ENCODE data around the gene OOSP1.

The OOSP1 gene

DNA sequence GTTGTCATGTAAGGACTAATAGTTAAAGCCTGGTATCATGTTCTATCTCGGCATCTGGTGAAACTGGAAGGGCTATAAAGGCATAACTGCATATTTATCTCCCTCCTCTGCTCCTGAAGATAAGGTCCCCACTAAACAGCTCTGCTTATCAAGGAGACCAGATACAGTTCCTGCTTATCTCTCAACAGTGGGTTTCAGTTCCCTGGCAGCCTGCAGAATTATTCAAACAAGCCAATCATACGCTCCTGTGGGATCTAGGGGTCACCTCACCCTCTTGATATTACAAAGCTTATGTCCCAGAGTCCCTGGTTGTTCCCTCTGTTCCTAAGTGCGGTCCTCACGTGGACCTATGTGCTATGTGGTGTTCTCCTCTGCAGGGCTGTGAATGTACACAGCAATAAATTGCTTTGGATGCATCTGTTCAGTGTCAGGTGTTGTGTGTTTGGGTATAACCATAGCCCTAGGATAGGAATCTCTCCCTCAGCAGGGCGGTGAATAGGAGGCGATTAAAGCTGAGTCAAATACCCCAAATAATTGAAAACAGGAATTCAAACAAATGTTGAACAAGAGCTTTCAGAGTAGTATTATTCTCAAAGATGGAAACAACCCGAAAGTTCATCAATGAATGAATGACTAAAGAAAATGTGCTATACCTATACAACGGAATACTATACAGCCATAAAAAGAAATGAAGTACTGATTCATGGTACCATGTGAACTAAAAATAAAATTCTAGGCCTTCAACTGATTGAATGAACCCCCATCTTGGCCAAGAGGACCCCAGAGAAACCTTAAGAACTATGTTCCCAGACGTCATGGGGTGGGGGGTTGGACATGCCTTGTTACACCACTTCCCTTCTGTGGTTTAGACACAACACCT, 22.5 kb downstream of the OOSP1 start:
- no peak for DNase-seq (ENCODE audit: insufficient read length, low spot score)
- no peak for FAIRE-seq
- TF ChIP-seq, protein P1, sequence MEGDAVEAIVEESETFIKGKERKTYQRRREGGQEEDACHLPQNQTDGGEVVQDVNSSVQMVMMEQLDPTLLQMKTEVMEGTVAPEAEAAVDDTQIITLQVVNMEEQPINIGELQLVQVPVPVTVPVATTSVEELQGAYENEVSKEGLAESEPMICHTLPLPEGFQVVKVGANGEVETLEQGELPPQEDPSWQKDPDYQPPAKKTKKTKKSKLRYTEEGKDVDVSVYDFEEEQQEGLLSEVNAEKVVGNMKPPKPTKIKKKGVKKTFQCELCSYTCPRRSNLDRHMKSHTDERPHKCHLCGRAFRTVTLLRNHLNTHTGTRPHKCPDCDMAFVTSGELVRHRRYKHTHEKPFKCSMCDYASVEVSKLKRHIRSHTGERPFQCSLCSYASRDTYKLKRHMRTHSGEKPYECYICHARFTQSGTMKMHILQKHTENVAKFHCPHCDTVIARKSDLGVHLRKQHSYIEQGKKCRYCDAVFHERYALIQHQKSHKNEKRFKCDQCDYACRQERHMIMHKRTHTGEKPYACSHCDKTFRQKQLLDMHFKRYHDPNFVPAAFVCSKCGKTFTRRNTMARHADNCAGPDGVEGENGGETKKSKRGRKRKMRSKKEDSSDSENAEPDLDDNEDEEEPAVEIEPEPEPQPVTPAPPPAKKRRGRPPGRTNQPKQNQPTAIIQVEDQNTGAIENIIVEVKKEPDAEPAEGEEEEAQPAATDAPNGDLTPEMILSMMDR (IDR thresholded peaks at IDR 0.05; ENCODE audit: insufficient read depth, missing control alignments) = no peak

DNA sequence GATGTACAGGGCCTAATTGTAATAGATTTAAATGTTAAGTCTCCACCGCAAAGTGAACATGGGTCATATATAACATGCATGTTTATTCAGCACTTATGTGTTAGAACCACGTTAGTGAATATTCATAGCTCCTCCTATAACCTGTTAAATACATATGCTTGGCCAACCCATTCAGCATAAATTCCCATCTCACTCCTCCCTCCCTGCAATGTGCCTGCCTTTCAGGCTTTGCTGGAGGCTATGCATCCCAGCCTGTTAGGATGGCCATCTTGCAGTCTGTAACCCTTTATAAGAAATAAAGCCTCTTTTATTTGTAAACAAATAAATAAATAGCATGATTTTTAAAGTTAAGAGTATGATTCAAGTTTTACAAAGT, 23.9 kb downstream of the OOSP1 start:
- TF ChIP-seq, protein P1 (IDR thresholded peaks at IDR 0.05; ENCODE audit: insufficient read depth, missing control alignments) = no peak
- FAIRE-seq = no peak
- DNase-seq (ENCODE audit: insufficient read length, low spot score) = no peak

DNA sequence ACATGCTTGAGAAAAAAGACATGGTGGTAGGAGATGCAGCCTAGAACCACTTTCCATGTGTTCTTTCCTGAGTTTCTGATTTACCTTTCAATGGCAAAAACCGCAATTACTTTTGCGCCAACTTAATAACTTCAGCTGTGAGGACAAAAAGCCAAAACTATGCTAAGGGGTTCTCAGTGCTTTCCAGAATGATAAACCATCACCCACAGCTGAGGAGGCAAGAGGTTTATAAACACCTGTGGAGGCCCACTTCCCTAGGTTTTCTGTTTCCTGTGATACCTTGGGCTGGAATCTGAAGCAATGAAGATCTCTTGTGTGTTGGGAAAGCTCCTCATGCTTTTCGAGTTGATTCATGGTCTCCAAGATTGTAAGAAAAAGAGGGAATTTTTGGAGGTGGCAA, 25.5 kb downstream of the OOSP1 start, which contains the start of gene OOSP4A:
Gene OOSP4A, plus strand, starts transcription at position 301 of the 400 bp plus-strand sequence. Its CDS starts 0 bp downstream, at position 301.
- DNase-seq (ENCODE audit: insufficient read length, low spot score) = no peak
- no peak for FAIRE-seq
- TF ChIP-seq, protein P1 (IDR thresholded peaks at IDR 0.05; ENCODE audit: insufficient read depth, missing control alignments) = no peak

DNA sequence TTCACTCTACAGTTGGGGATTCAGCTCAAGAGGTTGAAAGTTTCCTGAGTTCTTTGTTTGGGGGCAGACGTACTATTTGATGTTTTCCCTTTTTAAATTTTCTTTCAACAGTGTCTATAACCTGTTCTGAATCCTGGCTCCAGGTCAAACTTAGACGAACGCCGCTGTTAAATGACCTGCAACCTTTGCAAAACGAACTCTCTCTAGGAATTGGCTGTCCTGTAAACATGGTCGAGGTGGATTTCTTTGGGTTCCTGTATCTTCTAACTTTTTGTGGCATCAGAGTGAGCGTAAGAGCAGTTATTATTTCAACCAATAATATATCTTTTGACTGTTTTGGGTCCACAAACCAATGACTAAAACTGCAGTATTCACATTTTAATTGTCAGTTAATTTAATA, 27.2 kb downstream of the OOSP1 start:
- FAIRE-seq (no peak), DNase-seq (ENCODE audit: insufficient read length, low spot score) (no peak)
- TF ChIP-seq, protein P1 (IDR thresholded peaks at IDR 0.05; ENCODE audit: insufficient read depth, missing control alignments) = no peak

DNA sequence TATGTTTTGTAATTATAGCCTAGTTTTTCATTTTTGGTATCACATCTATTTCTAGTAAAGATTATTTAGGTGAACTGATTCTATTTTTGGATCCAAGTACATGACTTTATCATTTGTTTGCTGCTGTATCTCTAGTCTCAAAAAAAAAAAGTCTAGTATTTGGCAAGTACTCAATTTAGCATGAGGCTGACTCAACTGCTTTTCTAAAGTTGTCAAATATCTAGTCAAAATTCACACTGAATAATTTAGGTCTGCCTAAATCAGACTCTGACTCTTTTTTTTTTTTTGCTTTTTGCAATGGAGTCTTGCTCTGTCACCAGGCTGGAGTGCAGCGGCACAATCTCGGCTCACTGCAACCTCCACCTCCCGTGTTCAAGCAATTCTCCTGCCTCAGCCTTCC, 28.0 kb downstream of the OOSP1 start:
- TF ChIP-seq, protein P1 (IDR thresholded peaks at IDR 0.05; ENCODE audit: insufficient read depth, missing control alignments) = no peak
- FAIRE-seq (no peak), DNase-seq (ENCODE audit: insufficient read length, low spot score) (no peak)

DNA sequence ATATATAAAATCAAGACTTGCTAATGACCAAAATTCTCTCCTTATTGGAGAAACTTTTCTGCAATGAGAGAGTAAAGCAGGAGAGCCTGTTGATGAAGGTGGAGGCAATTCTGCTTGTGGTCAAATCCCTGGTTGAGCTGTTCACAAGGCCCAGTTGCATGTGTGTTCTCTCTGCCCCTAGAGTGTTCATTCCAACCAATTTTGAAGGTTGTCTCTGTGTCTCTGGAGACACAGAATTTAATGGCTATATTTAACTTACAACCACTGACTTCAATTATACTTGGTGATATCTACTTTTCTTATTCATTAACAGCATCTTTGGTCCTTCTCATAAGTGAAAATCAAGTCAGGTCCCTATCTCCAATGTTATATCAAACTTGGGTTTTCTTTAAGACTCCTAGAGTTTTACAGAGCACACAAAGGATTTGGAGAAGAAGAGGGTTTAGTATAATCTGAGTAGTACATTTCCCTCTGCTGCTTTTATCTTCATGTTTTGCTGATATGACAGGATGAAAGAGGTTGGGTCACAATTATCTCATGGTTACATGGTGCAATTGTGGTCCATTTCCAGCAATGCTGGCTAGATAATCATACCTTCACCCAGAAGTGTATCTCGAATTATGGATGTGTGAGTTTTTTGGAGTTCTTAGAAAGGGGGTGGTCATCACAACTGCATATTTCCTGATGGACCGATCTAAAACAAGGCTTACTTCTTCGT, 29.6 kb downstream of the OOSP1 start:
- DNase-seq (ENCODE audit: insufficient read length, low spot score) (no peak), FAIRE-seq (no peak)
- TF ChIP-seq, protein P1 (IDR thresholded peaks at IDR 0.05; ENCODE audit: insufficient read depth, missing control alignments) = no peak

Measured in D721Med (cell line).